Kidney (tissue), 14 donors: ENCODE results near the gene ZNF581. TPM values are rescaled to one million over a fixed set of nuclear protein-coding genes. Genes with fewer than 3 reads are reported as not detected.

Experiments used
- DNase-seq, 5 donors: peaks; one replicate each; pipeline ENCODE4 v3.0.0-alpha.2; 2013 to 2020
- FAIRE-seq: peaks from 2 replicates; lab custom pipeline; 2012; peaks lifted over from hg19 to GRCh38; lab: Jason Lieb, UNC
- H3K27ac ChIP-seq, 2 donors: one replicate each; pipeline ENCODE4 v1.7.0; 2013; ENCODE audit warnings: low read depth in 2 of 2, low read length in 2 of 2, inconsistent platforms in 1 of 2
- H3K27me3 ChIP-seq: one replicate; pipeline ENCODE4 v1.7.1; 2013; ENCODE audit warnings: low read length, inconsistent platforms; ENCODE audit not compliant: control insufficient read depth, insufficient read depth
- H3K36me3 ChIP-seq, 3 donors: one replicate each; pipeline versions ENCODE4 v1.7.0 to v1.7.1; 2013; ENCODE audit warnings: low read length in 3 of 3, control low read depth in 1 of 3, inconsistent platforms in 1 of 3; ENCODE audit not compliant: insufficient read depth in 3 of 3, control insufficient read depth in 2 of 3
- H3K4me1 ChIP-seq, 3 donors: one replicate each; pipeline versions ENCODE4 v1.7.0 to v1.7.1; 2013; ENCODE audit warnings: low read length in 3 of 3, inconsistent platforms in 1 of 3, low read depth in 1 of 3; ENCODE audit not compliant: control insufficient read depth in 2 of 3, insufficient read depth in 2 of 3
- H3K4me3 ChIP-seq, 3 donors: one replicate each; pipeline versions ENCODE4 v1.7.0 to v1.8.1; 2013; ENCODE audit warnings: low read length in 3 of 3, control low read depth in 1 of 3, inconsistent platforms in 1 of 3
- H3K9ac ChIP-seq, 3 donors: one replicate each; pipeline versions ENCODE4 v1.7.0 to v1.7.1; 2013; ENCODE audit warnings: low read length in 3 of 3, control low read depth in 1 of 3, inconsistent platforms in 1 of 3
- H3K9me3 ChIP-seq, 3 donors: one replicate each; pipeline versions ENCODE4 v1.7.0 to v1.7.1; 2013; ENCODE audit warnings: low read length in 3 of 3, control low read depth in 1 of 3, inconsistent platforms in 1 of 3; ENCODE audit not compliant: control insufficient read depth in 2 of 3, insufficient read depth in 1 of 3
- intact Hi-C: fragments of 100-400 bp; cut with DNase I; formaldehyde crosslinking; loops from one replicate; pipeline ENCODE4 v1.11.1; 2022
- polyA plus RNA-seq: library from polyadenylated mRNA; stranded (reverse); fragments of 350-450 nt; fragmentation: Illumina TruSeq; extraction: RNeasy Lipid Tissue Mini Kit (QIAGEN cat#74804); gene quantifications from one replicate; pipeline ENCODE4 v1.2.3, GENCODE V29; 2014; ENCODE audit warnings: low read depth, low replicate concordance; ENCODE audit not compliant: insufficient read depth
- total RNA-seq: library from RNA; stranded (reverse); fragmentation: NEBNext Ultra II Directional; extraction: Animal tissue kit (Norgen Biotek cat#: 25700); gene quantifications from one replicate; pipeline ENCODE4 v1.2.1, GENCODE V29; 2021
- TF ChIP-seq, protein P1 (sequence below): IDR thresholded peaks from 3 replicates; pipeline ENCODE4 v1.5.1; 2012; ENCODE audit warnings: mild to moderate bottlenecking, moderate library complexity, borderline replicate concordance; ENCODE audit not compliant: insufficient read depth; ENCODE audit errors: extremely low read depth
- donor health status: control.
- donor health status: control.
- donor health status: control.
- donor health status: control.
- donor health status: control.
- donor health status: DM: yes; HTN: yes; CAD: no.
- donor health status: Normal renal cell carcinoma (clear cell type).

ZNF581 gene
- total and polyA plus RNA-seq, 2 donors from 2014 or later = 22.0 to 23.6 TPM

DNA sequence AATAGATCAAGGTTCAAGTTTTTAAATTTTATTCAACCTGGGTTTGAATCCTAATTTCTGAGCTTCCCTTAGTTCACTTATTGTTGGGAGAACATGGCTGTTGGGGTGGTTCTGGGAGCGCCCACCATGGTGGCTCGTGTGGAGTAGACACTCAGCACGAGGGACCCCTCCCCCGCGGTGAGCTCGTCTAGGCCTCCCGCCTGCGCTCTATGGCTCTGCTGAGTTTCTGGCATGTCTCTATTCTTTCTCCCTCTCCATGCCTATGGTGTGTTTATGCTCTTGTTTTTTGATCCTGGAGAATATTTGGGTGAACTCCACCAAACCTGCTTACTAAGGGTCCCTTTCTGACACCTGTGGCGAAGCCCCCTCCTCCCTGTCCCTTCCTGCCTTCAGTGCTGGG is 30.0 kb downstream of the ZNF581 start:
- peak in 1 of 5 donors; percentile 65 for DNase-seq
- H3K4me1 ChIP-seq = peaks cover 0 to 31% (median 26%) of the 10 kb centered on the region in 3 donors

DNA sequence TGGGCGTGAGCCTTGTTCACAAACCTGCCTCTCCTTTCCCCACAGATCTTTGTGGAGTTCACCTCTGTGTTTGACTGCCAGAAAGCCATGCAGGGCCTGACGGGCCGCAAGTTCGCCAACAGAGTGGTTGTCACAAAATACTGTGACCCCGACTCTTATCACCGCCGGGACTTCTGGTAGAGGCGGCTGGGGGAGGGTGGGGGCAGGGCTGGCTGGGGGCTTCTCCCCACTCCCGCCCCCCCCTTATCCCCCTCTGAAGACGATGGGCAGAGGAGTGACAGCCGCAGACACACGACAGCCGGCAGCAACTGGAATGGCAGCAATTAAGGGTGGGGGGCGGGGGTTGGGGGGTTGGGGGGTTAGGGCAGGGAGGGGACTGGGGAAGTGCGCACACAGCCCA is 30.4 kb downstream of the ZNF581 start:
- Histone ChIP-seq H3K27ac (no peak overlapping the region), H3K4me3 (no peak overlapping the region), H3K4me1 (peaks cover 0 to 35% (median 29%) of the 10 kb centered on the region in 3 donors), H3K36me3 (peaks cover 2 to 23% (median 16%) of the 10 kb centered on the region in 3 donors), H3K9ac (no peak overlapping the region), H3K9me3 (no peaks in the 10 kb centered on the region), H3K27me3 (no peaks in the 10 kb centered on the region)
- FAIRE-seq = no peak
- TF ChIP-seq, protein P1, sequence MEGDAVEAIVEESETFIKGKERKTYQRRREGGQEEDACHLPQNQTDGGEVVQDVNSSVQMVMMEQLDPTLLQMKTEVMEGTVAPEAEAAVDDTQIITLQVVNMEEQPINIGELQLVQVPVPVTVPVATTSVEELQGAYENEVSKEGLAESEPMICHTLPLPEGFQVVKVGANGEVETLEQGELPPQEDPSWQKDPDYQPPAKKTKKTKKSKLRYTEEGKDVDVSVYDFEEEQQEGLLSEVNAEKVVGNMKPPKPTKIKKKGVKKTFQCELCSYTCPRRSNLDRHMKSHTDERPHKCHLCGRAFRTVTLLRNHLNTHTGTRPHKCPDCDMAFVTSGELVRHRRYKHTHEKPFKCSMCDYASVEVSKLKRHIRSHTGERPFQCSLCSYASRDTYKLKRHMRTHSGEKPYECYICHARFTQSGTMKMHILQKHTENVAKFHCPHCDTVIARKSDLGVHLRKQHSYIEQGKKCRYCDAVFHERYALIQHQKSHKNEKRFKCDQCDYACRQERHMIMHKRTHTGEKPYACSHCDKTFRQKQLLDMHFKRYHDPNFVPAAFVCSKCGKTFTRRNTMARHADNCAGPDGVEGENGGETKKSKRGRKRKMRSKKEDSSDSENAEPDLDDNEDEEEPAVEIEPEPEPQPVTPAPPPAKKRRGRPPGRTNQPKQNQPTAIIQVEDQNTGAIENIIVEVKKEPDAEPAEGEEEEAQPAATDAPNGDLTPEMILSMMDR = no peak
- DNase-seq = peak in 1 of 5 donors; percentile 56
- intact Hi-C loops = no loop called here

More for the DNA sequence above, 30.0 kb downstream of the ZNF581 start:
- Histone ChIP-seq H3K27me3 (no peaks in the 10 kb centered on the region), H3K9ac (no peak overlapping the region), H3K27ac (no peak overlapping the region), H3K4me3 (no peak overlapping the region), H3K9me3 (no peaks in the 10 kb centered on the region), H3K36me3 (peaks cover 0 to 23% (median 16%) of the 10 kb centered on the region in 3 donors)
- TF ChIP-seq, protein P1 = no peak
- intact Hi-C loops = no loop called here
- no peak for FAIRE-seq

DNA sequence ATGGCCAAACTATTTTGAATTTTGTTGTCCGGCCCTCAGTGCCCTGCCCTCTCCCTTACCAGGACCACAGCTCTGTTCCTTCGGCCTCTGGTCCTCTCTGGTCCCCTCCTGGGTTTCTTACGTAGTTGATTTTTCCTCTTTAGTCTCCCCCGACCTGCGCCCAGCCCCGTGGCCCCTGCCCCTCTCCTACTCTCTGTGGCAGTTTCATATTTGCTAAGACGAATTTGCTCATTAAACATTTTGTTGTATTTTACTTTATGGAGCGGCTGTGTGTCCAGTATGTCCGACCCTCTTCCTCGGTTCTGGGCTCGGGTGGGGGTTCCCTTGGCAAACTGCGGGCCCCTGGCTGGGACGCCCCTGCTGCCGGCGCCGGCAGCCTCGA is 31.0 kb downstream of the ZNF581 start:
- no peak for FAIRE-seq
- peaks cover 2 to 25% (median 17%) of the 10 kb centered on the region in 3 donors for H3K36me3 ChIP-seq
- DNase-seq = no peak
- H3K4me1 ChIP-seq = peaks cover 0 to 40% (median 29%) of the 10 kb centered on the region in 3 donors
- peak overlapping the region in 1 of 3 donors; percentile 26 for H3K9ac ChIP-seq
- TF ChIP-seq, protein P1 = no peak
- intact Hi-C loops = no loop called here
- no peaks in the 10 kb centered on the region for H3K27me3 ChIP-seq
- no peak overlapping the region for H3K27ac ChIP-seq
- peak overlapping the region; percentile 16 to 97 (median 76) for H3K4me3 ChIP-seq
- no peaks in the 10 kb centered on the region for H3K9me3 ChIP-seq
